Common myeloid progenitor, CD34-positive (primary cell): Measurements from ENCODE around the gene BCAR1.

Experiments
- CTCF ChIA-PET: fragments of 350-600 bp; sonication (Branson Sonifier 250); formaldehyde crosslinking; loops from one replicate; lab custom pipeline; 2021; ENCODE audit warnings: antibody characterized with exemption; lab: Charles Lee
- POLR2A ChIA-PET: fragments of 350-600 bp; sonication (Branson Sonifier 250); formaldehyde crosslinking; loops from one replicate; lab custom pipeline; 2021; ENCODE audit warnings: antibody characterized with exemption; lab: Charles Lee
- DNase-seq, 3 donors: peaks; one replicate each; pipeline versions ENCODE4 v3.0.0 to v3.0.0-alpha.2; 2013
- H3K27ac ChIP-seq, 2 experiments: 1 replicate in 1 of 2; 2 replicates in 1 of 2; pipeline ENCODE4 v1.7.0; 2013; ENCODE audit warnings: inconsistent platforms in 2 of 2, low read length in 2 of 2, mild to moderate bottlenecking in 2 of 2, low read depth in 1 of 2, moderate library complexity in 1 of 2; ENCODE audit not compliant: severe bottlenecking in 2 of 2, insufficient read depth in 1 of 2, poor library complexity in 1 of 2
- H3K27me3 ChIP-seq, 5 experiments: replicated peaks in 2 of 5; 1 replicate in 3 of 5; 2 replicates in 2 of 5; pipeline versions ENCODE4 v1.6.1 to v1.7.0; 2013; ENCODE audit warnings: low read length in 4 of 5, mild to moderate bottlenecking in 2 of 5, moderate library complexity in 2 of 5, inconsistent platforms in 1 of 5; ENCODE audit not compliant: insufficient read depth in 5 of 5, control insufficient read depth in 4 of 5
- H3K36me3 ChIP-seq, 4 experiments: 1 replicate in 2 of 4; 2 replicates in 2 of 4; pipeline versions ENCODE4 v1.6.1 to v1.7.0; 2013; ENCODE audit warnings: low read length in 3 of 4, control low read depth in 1 of 4, mild to moderate bottlenecking in 1 of 4; ENCODE audit not compliant: control insufficient read depth in 4 of 4, insufficient read depth in 4 of 4
- H3K4me1 ChIP-seq, 4 experiments: 1 replicate in 3 of 4; 2 replicates in 1 of 4; pipeline versions ENCODE4 v1.6.1 to v1.7.1; 2013; ENCODE audit warnings: low read length in 3 of 4, mild to moderate bottlenecking in 3 of 4, control low read depth in 1 of 4, inconsistent platforms in 1 of 4, moderate library complexity in 1 of 4; ENCODE audit not compliant: control insufficient read depth in 4 of 4, insufficient read depth in 4 of 4; ENCODE audit errors: control extremely low read depth in 1 of 4
- H3K4me3 ChIP-seq, 7 experiments: 1 replicate in 4 of 7; 2 replicates in 3 of 7; pipeline versions ENCODE4 v1.5.1 to v1.7.0; 2013; ENCODE audit warnings: mild to moderate bottlenecking in 7 of 7, low read length in 6 of 7, moderate library complexity in 6 of 7, inconsistent platforms in 2 of 7, low read depth in 2 of 7, control low read depth in 1 of 7; ENCODE audit not compliant: insufficient read depth in 4 of 7, control insufficient read depth in 1 of 7; ENCODE audit errors: extremely low read depth in 1 of 7
- H3K9me3 ChIP-seq, 5 experiments: 1 replicate in 4 of 5; 2 replicates in 1 of 5; pipeline versions ENCODE4 v1.6.1 to v1.7.1; 2013; ENCODE audit warnings: low read length in 4 of 5, mild to moderate bottlenecking in 2 of 5, inconsistent platforms in 1 of 5, low read depth in 1 of 5, moderate library complexity in 1 of 5; ENCODE audit not compliant: control insufficient read depth in 4 of 5, insufficient read depth in 2 of 5; ENCODE audit errors: control extremely low read depth in 1 of 5
- WGBS: methylation state at CpG from one replicate; pipeline ENCODE4 v1.1.5; 2013; ENCODE audit not compliant: insufficient coverage; 5-methylcytosine and 5-hydroxymethylcytosine counted together

BCAR1 gene

DNA sequence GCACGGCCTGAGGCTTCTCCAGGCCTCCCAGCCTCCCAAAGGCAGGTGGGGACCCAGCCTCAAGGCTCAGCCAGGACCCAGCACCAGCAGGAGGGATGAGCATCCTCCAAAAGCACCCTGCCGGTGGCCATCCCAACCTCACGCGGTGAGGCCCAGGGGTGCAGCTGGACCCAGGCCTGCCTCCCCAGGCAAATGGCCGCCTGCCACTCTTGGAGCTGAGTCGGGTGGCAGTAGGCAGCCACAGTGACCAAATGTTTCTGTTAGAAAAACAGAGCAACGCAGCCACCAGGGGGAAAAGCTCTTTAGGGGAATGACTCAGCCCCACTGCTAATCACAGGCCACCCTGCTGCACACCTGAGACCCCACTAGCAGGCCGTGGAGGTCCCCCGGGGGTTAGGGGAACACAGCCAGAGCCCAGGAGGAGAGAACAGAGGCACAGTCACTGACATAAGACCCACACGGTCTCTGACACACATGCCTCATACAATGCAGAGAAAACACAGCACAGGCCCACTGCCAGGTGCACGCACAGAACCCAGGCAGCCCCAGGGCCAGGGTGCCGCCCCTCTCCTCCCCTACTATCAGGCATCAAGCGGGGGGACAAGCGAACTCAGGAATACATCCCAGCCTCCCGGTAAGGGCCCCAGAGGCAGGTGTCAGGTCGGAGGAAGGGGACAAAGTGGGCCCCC lies 12.4 kb downstream of the BCAR1 start:
- ChIA-PET CTCF (interaction anchor here (0.6 to 1.3 kb wide), 2 partner anchors 15 to 147 kb away, joined by 3 read pairs; no protein-coding TSS in a partner anchor), POLR2A (no interaction called here)
- WGBS, result 89% methylated on average over 14 of the region's 16 CpGs
- Histone ChIP-seq H3K36me3 (no peaks in the 10 kb centered on the region), H3K9me3 (no peaks in the 10 kb centered on the region), H3K4me1 (no peaks in the 10 kb centered on the region), H3K4me3 (no peak overlapping the region), H3K27ac (no peak overlapping the region), H3K27me3 (peaks cover 0 to 96% (median 9%) of the 10 kb centered on the region in 5 experiments)
- peak in 2 of 3 donors; percentile 15 to 24 for DNase-seq

DNA sequence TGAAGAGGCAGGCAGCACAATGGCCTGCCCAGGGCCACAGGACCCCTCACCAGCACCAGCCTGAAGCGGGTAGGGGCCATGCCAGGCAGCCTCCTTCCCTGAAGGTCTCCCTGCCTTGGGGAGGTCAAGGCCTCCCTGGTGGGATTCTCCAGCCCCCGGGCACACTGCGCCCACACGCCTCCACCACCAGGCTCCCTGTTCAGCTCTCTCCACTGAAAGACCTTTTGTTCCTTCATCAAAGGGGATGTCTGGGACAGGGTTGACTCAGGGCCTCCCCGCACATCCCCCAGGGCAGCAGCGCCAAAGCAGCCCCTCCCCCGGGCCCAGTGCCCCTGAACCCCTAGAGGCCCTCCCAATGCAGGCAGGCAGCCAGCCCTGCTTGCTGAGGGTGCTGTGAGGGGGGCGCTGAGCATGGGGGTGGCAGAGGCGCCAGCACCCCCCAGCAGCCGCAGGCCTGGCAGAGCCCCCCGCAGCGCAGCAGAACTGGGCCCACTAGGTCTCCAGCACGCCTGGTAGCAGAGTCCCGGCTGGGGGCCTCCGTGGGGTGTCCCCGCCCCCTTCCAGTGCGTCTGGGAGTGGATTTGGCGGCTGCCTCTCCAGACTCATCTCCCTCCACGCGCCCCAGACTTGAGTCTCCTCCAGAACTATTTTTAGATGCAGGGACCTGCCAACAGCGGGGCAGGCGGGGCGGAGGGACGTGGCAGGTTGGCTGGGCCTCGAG lies 13.1 kb downstream of the BCAR1 start:
- peaks cover 0 to 96% (median 7%) of the 10 kb centered on the region in 5 experiments for H3K27me3 ChIP-seq
- peak in 1 of 3 donors; percentile 30 for DNase-seq
- no peak overlapping the region for H3K4me3 ChIP-seq
- CTCF ChIA-PET, result interaction anchor here (0.6 to 1.1 kb wide), 2 partner anchors 29 to 147 kb away, joined by 3 to 5 read pairs; no protein-coding TSS in a partner anchor
- no peak overlapping the region for H3K27ac ChIP-seq
- POLR2A ChIA-PET, result no interaction called here
- H3K36me3 ChIP-seq, result no peaks in the 10 kb centered on the region
- 76% methylated on average over 22 of the region's 25 CpGs for WGBS
- no peaks in the 10 kb centered on the region for H3K4me1 ChIP-seq
- H3K9me3 ChIP-seq, result no peaks in the 10 kb centered on the region

- Histone ChIP-seq H3K9me3 (no peaks in the 10 kb centered on the region), H3K27ac (no peak overlapping the region), H3K36me3 (no peaks in the 10 kb centered on the region), H3K27me3 (peaks cover 0 to 95% (median 13%) of the 10 kb centered on the region in 5 experiments), H3K4me1 (no peaks in the 10 kb centered on the region), H3K4me3 (no peak overlapping the region)
- ChIA-PET CTCF (interaction anchor here (1.1 kb wide), 1 partner anchor 28 kb away, joined by 5 read pairs; no protein-coding TSS in a partner anchor), POLR2A (no interaction called here)
- DNase-seq, result no peak
- WGBS, result 98% methylated on average over 14 of the region's 18 CpGs
These were observed 13.9 kb downstream of the BCAR1 start for GRCh38 chr16:75237398-75238131.

- Histone ChIP-seq H3K9me3 (no peaks in the 10 kb centered on the region), H3K4me3 (no peak overlapping the region), H3K36me3 (no peaks in the 10 kb centered on the region), H3K27ac (no peak overlapping the region), H3K27me3 (peaks cover 0 to 92% (median 13%) of the 10 kb centered on the region in 5 experiments), H3K4me1 (no peaks in the 10 kb centered on the region)
- CTCF ChIA-PET, result interaction anchor here (0.8 to 4.7 kb wide), 4 partner anchors 27 to 166 kb away, joined by 3 to 30 read pairs (median 4); no protein-coding TSS in a partner anchor
- POLR2A ChIA-PET, result no interaction called here
- WGBS, result 91% methylated on average over 12 of the region's 28 CpGs
- no peak for DNase-seq
These were observed 14.6 kb downstream of the BCAR1 start for GRCh38 chr16:75236736-75237397.

- 93% methylated on average over 7 of the region's 7 CpGs for WGBS
- DNase-seq, result no peak
- no peaks in the 10 kb centered on the region for H3K36me3 ChIP-seq
- no peaks in the 10 kb centered on the region for H3K4me1 ChIP-seq
- H3K27me3 ChIP-seq, result peaks cover 0 to 89% (median 15%) of the 10 kb centered on the region in 5 experiments
- ChIA-PET POLR2A (no interaction called here), CTCF (interaction anchor here (0.8 to 6.0 kb wide), 4 partner anchors 123 to 167 kb away, joined by 3 to 33 read pairs (median 17); no protein-coding TSS in a partner anchor)
- no peak overlapping the region for H3K4me3 ChIP-seq
- H3K9me3 ChIP-seq, result no peaks in the 10 kb centered on the region
- no peak overlapping the region for H3K27ac ChIP-seq
These were observed 15.2 kb downstream of the BCAR1 start for GRCh38 chr16:75236232-75236631.

GRCh38 chr16:75235721-75236193 lies 15.7 kb downstream of the BCAR1 start:
- ChIA-PET POLR2A (no interaction called here), CTCF (interaction anchor here (0.8 to 6.0 kb wide), 6 partner anchors 90 to 167 kb away, joined by 3 to 33 read pairs (median 12); no protein-coding TSS in a partner anchor)
- Histone ChIP-seq H3K4me1 (no peaks in the 10 kb centered on the region), H3K9me3 (no peaks in the 10 kb centered on the region), H3K27me3 (peaks cover 0 to 89% (median 15%) of the 10 kb centered on the region in 5 experiments), H3K36me3 (no peaks in the 10 kb centered on the region), H3K27ac (no peak overlapping the region), H3K4me3 (no peak overlapping the region)
- WGBS, result 96% methylated on average over 28 of the region's 34 CpGs
- DNase-seq, result no peak
